Astrocyte (in vitro differentiated cells and primary cell): ENCODE data around the gene CALML5. TPM values are rescaled to one million over a fixed set of nuclear protein-coding genes. Genes with fewer than 3 reads are reported as not detected.

ENCODE experiments used
- DNase-seq: peaks from one replicate; pipeline ENCODE4 v3.0.0-alpha.2; 2010; ENCODE audit warnings: low read depth
- FAIRE-seq: peaks from 2 replicates; lab custom pipeline; 2011; peaks lifted over from hg19 to GRCh38; lab: Jason Lieb, UNC
- H2AFZ ChIP-seq: 2 replicates; pipeline ENCODE4 v1.6.0; 2012; ENCODE audit warnings: low read depth, low read length, inconsistent platforms
- H3K27ac ChIP-seq: 2 replicates; pipeline ENCODE4 v1.5.1; 2011; ENCODE audit warnings: low read depth, low read length, inconsistent platforms
- H3K27me3 ChIP-seq: 2 replicates; pipeline ENCODE4 v1.6.0; 2011; ENCODE audit warnings: low read length, inconsistent platforms; ENCODE audit not compliant: insufficient read depth
- H3K36me3 ChIP-seq: 2 replicates; pipeline ENCODE4 v1.5.1; 2011; ENCODE audit warnings: low read length, inconsistent platforms; ENCODE audit not compliant: insufficient read depth
- H3K4me1 ChIP-seq: 2 replicates; pipeline ENCODE4 v1.5.1; 2011; ENCODE audit warnings: low read length, inconsistent platforms; ENCODE audit not compliant: insufficient read depth
- H3K4me2 ChIP-seq: 2 replicates; pipeline ENCODE4 v1.6.0; 2012; ENCODE audit warnings: low read length, inconsistent platforms
- H3K4me3 ChIP-seq: 2 replicates; pipeline ENCODE4 v1.5.1; 2011; ENCODE audit warnings: low read depth, mild to moderate bottlenecking, low read length, inconsistent platforms; ENCODE audit not compliant: insufficient read depth
- H3K79me2 ChIP-seq: 2 replicates; pipeline ENCODE4 v1.6.0; 2012; ENCODE audit warnings: mild to moderate bottlenecking, low read length, inconsistent platforms; ENCODE audit not compliant: insufficient read depth
- H3K9ac ChIP-seq: 2 replicates; pipeline ENCODE4 v1.6.0; 2012; ENCODE audit warnings: mild to moderate bottlenecking, low read length, inconsistent platforms
- H3K9me3 ChIP-seq: 2 replicates; pipeline ENCODE4 v1.5.1; 2012; ENCODE audit warnings: low read depth, mild to moderate bottlenecking, low read length, inconsistent platforms; ENCODE audit not compliant: insufficient read depth
- H4K20me1 ChIP-seq: 2 replicates; pipeline ENCODE4 v1.6.0; 2012; ENCODE audit warnings: low read length, inconsistent platforms; ENCODE audit not compliant: insufficient read depth
- H3K27ac Mint-ChIP-seq: one replicate; pipeline ENCODE4 v1.8.0; 2021; ENCODE audit warnings: mild to moderate bottlenecking, mixed read lengths; ENCODE audit not compliant: unreplicated experiment
- H3K27me3 Mint-ChIP-seq: one replicate; pipeline ENCODE4 v1.8.0; 2021; ENCODE audit warnings: low read depth, mixed read lengths; ENCODE audit not compliant: unreplicated experiment
- H3K36me3 Mint-ChIP-seq: one replicate; pipeline ENCODE4 v1.8.0; 2021; ENCODE audit warnings: low read depth, mixed read lengths; ENCODE audit not compliant: unreplicated experiment
- H3K4me1 Mint-ChIP-seq: one replicate; pipeline ENCODE4 v1.8.0; 2021; ENCODE audit warnings: low read depth, mixed read lengths; ENCODE audit not compliant: unreplicated experiment
- H3K4me3 Mint-ChIP-seq: one replicate; pipeline ENCODE4 v1.8.0; 2021; ENCODE audit warnings: mild to moderate bottlenecking, moderate library complexity, mixed read lengths; ENCODE audit not compliant: unreplicated experiment
- H3K9me3 Mint-ChIP-seq: one replicate; pipeline ENCODE4 v1.8.0; 2021; ENCODE audit warnings: mild to moderate bottlenecking, mixed read lengths; ENCODE audit not compliant: unreplicated experiment
- CTCF ChIP-seq: IDR thresholded peaks from 2 replicates; pipeline ENCODE4 v1.5.1; 2011; ENCODE audit warnings: low read depth, mild to moderate bottlenecking, inconsistent platforms, low read length, moderate library complexity; ENCODE audit not compliant: insufficient read depth
- EZH2 ChIP-seq: IDR thresholded peaks from 2 replicates; pipeline ENCODE4 v1.6.1; 2012; ENCODE audit warnings: mild to moderate bottlenecking, low read length, inconsistent platforms; ENCODE audit not compliant: insufficient read depth
- total RNA-seq: library from RNA; stranded (reverse); gene quantifications from 2 replicates; pipeline ENCODE4 v1.2.1, GENCODE V29; 2021

Gene CALML5
- total RNA-seq, 1 donor from 2014 or later = not detected

GRCh38 chr10:5461203-5461588, 38.2 kb downstream of the CALML5 start:
- FAIRE-seq = no peak
- H3K27ac Mint-ChIP-seq = no peak overlapping the region

GRCh38 chr10:5460468-5461202, 38.7 kb downstream of the CALML5 start:
- no peak overlapping the region for H3K27ac Mint-ChIP-seq

More at GRCh38 chr10:5461203-5461588, 38.2 kb downstream of the CALML5 start:
- no peak overlapping the region for H3K9ac ChIP-seq
- no peaks in the 10 kb centered on the region for H3K27me3 ChIP-seq
- H3K4me1 Mint-ChIP-seq = peaks cover 21% of the 10 kb centered on the region
- H3K36me3 Mint-ChIP-seq = peaks cover 7% of the 10 kb centered on the region
- H4K20me1 ChIP-seq = no peaks in the 10 kb centered on the region
- no peaks in the 10 kb centered on the region for H3K27me3 Mint-ChIP-seq
- no peaks in the 10 kb centered on the region for H3K9me3 ChIP-seq
- no peaks in the 10 kb centered on the region for H3K9me3 Mint-ChIP-seq
- no peak overlapping the region for H3K4me3 Mint-ChIP-seq
- no peak overlapping the region for H3K4me2 ChIP-seq
- no peak overlapping the region for H2AFZ ChIP-seq
- no peak overlapping the region for H3K27ac ChIP-seq
- no peak for DNase-seq
- H3K79me2 ChIP-seq = no peaks in the 10 kb centered on the region
- TF ChIP-seq EZH2 (no peak), CTCF (no peak)
- H3K36me3 ChIP-seq = peaks cover 31% of the 10 kb centered on the region
- H3K4me3 ChIP-seq = no peak overlapping the region
- H3K4me1 ChIP-seq = peaks cover 7% of the 10 kb centered on the region

More at GRCh38 chr10:5460468-5461202, 38.7 kb downstream of the CALML5 start:
- H3K4me1 ChIP-seq = peaks cover 3% of the 10 kb centered on the region
- H3K27me3 ChIP-seq = no peaks in the 10 kb centered on the region
- peaks cover 18% of the 10 kb centered on the region for H3K4me1 Mint-ChIP-seq
- H3K79me2 ChIP-seq = no peaks in the 10 kb centered on the region
- H3K9me3 Mint-ChIP-seq = peaks cover 2% of the 10 kb centered on the region
- H3K4me3 Mint-ChIP-seq = no peak overlapping the region
- no peaks in the 10 kb centered on the region for H3K9me3 ChIP-seq
- H3K4me2 ChIP-seq = no peak overlapping the region
- TF ChIP-seq CTCF (no peak), EZH2 (no peak)
- H4K20me1 ChIP-seq = no peaks in the 10 kb centered on the region
- peaks cover 37% of the 10 kb centered on the region for H3K36me3 ChIP-seq
- H2AFZ ChIP-seq = no peak overlapping the region
- H3K36me3 Mint-ChIP-seq = peaks cover 9% of the 10 kb centered on the region
- FAIRE-seq (no peak), DNase-seq (no peak)
- no peaks in the 10 kb centered on the region for H3K27me3 Mint-ChIP-seq
- no peak overlapping the region for H3K4me3 ChIP-seq
- H3K27ac ChIP-seq = no peak overlapping the region
- no peak overlapping the region for H3K9ac ChIP-seq
